H9 (cell line): Measurements from ENCODE around the gene CCL27. TPM values are rescaled to one million over a fixed set of nuclear protein-coding genes. Genes with fewer than 3 reads are reported as not detected.

Experiments used
- DNase-seq: peaks from one replicate; pipeline ENCODE4 v3.0.0-alpha.2; 2017
- H2AFZ ChIP-seq: one replicate; pipeline ENCODE4 v1.6.1; 2013; ENCODE audit warnings: mild to moderate bottlenecking, low read length, control low read depth, moderate library complexity
- H2AK5ac ChIP-seq: 2 replicates; pipeline ENCODE4 v1.6.1; 2013; ENCODE audit warnings: low read length, control low read depth, mixed read lengths; ENCODE audit not compliant: insufficient read length
- H2BK120ac ChIP-seq: one replicate; pipeline ENCODE4 v1.6.1; 2013; ENCODE audit warnings: low read depth, mild to moderate bottlenecking, low read length, control low read depth, inconsistent platforms; ENCODE audit not compliant: poor library complexity, severe bottlenecking
- H2BK12ac ChIP-seq: 2 replicates; pipeline ENCODE4 v1.6.1; 2013; ENCODE audit warnings: low read length, control low read depth, mixed read lengths, low read depth; ENCODE audit not compliant: insufficient read length
- H2BK15ac ChIP-seq: 2 replicates; pipeline ENCODE4 v1.6.1; 2013; ENCODE audit warnings: low read depth, low read length, control low read depth
- H2BK20ac ChIP-seq: one replicate; pipeline ENCODE4 v1.6.1; 2013; ENCODE audit warnings: low read depth, mild to moderate bottlenecking, low read length, control low read depth, inconsistent platforms; ENCODE audit not compliant: poor library complexity, severe bottlenecking
- H2BK5ac ChIP-seq: 2 replicates; pipeline ENCODE4 v1.6.1; 2013; ENCODE audit warnings: low read length, control low read depth, mixed read lengths; ENCODE audit not compliant: insufficient read length
- H3K14ac ChIP-seq: 2 replicates; pipeline ENCODE4 v1.6.1; 2013; ENCODE audit warnings: low read length, control low read depth; ENCODE audit not compliant: insufficient read depth
- H3K18ac ChIP-seq: 2 replicates; pipeline ENCODE4 v1.6.1; 2013; ENCODE audit warnings: low read depth, mild to moderate bottlenecking, mixed read lengths, low read length, control low read depth; ENCODE audit not compliant: insufficient read length
- H3K23ac ChIP-seq: 2 replicates; pipeline ENCODE4 v1.6.1; 2013; ENCODE audit warnings: low read length, control low read depth, mixed read lengths, low read depth; ENCODE audit not compliant: insufficient read length
- H3K23me2 ChIP-seq: 2 replicates; pipeline ENCODE4 v1.6.1; 2013; ENCODE audit warnings: low read depth, mild to moderate bottlenecking, mixed read lengths, low read length, control low read depth; ENCODE audit not compliant: insufficient read length, poor library complexity, severe bottlenecking
- H3K27ac ChIP-seq: 2 replicates; pipeline ENCODE4 v1.5.1; 2013; ENCODE audit warnings: low read length, control low read depth, mixed read lengths, low read depth; ENCODE audit not compliant: insufficient read length
- H3K27me3 ChIP-seq: 2 replicates; pipeline ENCODE4 v1.6.1; 2013; ENCODE audit warnings: low read length, control low read depth, inconsistent platforms; ENCODE audit not compliant: insufficient read depth
- H3K4ac ChIP-seq: 2 replicates; pipeline ENCODE4 v1.6.1; 2013; ENCODE audit warnings: low read depth, mild to moderate bottlenecking, control low read depth, inconsistent platforms, low read length, moderate library complexity
- H3K4me1 ChIP-seq: 2 replicates; pipeline ENCODE4 v1.6.1; 2013; ENCODE audit warnings: low read length, control low read depth, inconsistent platforms; ENCODE audit not compliant: insufficient read depth
- H3K4me2 ChIP-seq: 2 replicates; pipeline ENCODE4 v1.6.1; 2013; ENCODE audit warnings: low read length, control low read depth, mixed read lengths; ENCODE audit not compliant: insufficient read length, insufficient read depth
- H3K56ac ChIP-seq: 2 replicates; pipeline ENCODE4 v1.6.1; 2013; ENCODE audit warnings: low read depth, mild to moderate bottlenecking, mixed read lengths, low read length, control low read depth; ENCODE audit not compliant: insufficient read length
- H3K79me1 ChIP-seq: 2 replicates; pipeline ENCODE4 v1.6.1; 2013; ENCODE audit warnings: low read depth, mild to moderate bottlenecking, moderate library complexity, low read length, control low read depth, inconsistent platforms; ENCODE audit not compliant: insufficient read depth, poor library complexity, severe bottlenecking
- H3K79me2 ChIP-seq: 2 replicates; pipeline ENCODE4 v1.6.1; 2013; ENCODE audit warnings: low read length, control low read depth, inconsistent platforms; ENCODE audit not compliant: insufficient read depth
- H3K9ac ChIP-seq: 2 replicates; pipeline ENCODE4 v1.6.1; 2013; ENCODE audit warnings: low read length, control low read depth, mixed read lengths; ENCODE audit not compliant: insufficient read length; ENCODE audit errors: extremely low read depth
- H3K9me3 ChIP-seq: one replicate; pipeline ENCODE4 v1.6.1; 2013; ENCODE audit warnings: low read depth, low read length, inconsistent platforms; ENCODE audit not compliant: control insufficient read depth
- H3T11ph ChIP-seq: one replicate; pipeline ENCODE4 v1.6.1; 2013; ENCODE audit warnings: mild to moderate bottlenecking, low read length, control low read depth, inconsistent platforms
- H4K20me1 ChIP-seq: one replicate; pipeline ENCODE4 v1.6.1; 2013; ENCODE audit not compliant: control insufficient read depth, insufficient read length, insufficient read depth
- H4K5ac ChIP-seq: 2 replicates; pipeline ENCODE4 v1.6.1; 2013; ENCODE audit warnings: low read depth, mild to moderate bottlenecking, mixed read lengths, low read length, control low read depth; ENCODE audit not compliant: insufficient read length
- H4K8ac ChIP-seq: replicated peaks from 2 replicates; pipeline ENCODE4 v1.6.1; 2013; ENCODE audit warnings: low read length, control low read depth, mixed read lengths, low read depth; ENCODE audit not compliant: insufficient read length
- H4K91ac ChIP-seq: 2 replicates; pipeline ENCODE4 v1.6.1; 2013; ENCODE audit warnings: low read depth, mild to moderate bottlenecking, moderate library complexity, mixed read lengths, low read length, control low read depth; ENCODE audit not compliant: insufficient read length
- H3K27ac Mint-ChIP-seq, 3 experiments: 2 replicates in 2 of 3; 3 replicates in 1 of 3; pipeline ENCODE4 v1.8.0; 2020 to 2021; ENCODE audit warnings: mixed read lengths in 3 of 3, mild to moderate bottlenecking in 1 of 3, moderate library complexity in 1 of 3
- H3K27me3 Mint-ChIP-seq: 2 replicates; pipeline ENCODE4 v1.8.0; 2021; ENCODE audit warnings: low read depth, mild to moderate bottlenecking, moderate library complexity, mixed read lengths
- H3K36me3 Mint-ChIP-seq, 3 experiments: 2 replicates in 2 of 3; 3 replicates in 1 of 3; pipeline ENCODE4 v1.8.0; 2020 to 2021; ENCODE audit warnings: low read depth in 3 of 3, mixed read lengths in 3 of 3; ENCODE audit not compliant: insufficient read depth in 1 of 3
- H3K4me1 Mint-ChIP-seq, 2 experiments: 2 replicates each; pipeline ENCODE4 v1.8.0; 2020; ENCODE audit warnings: mixed read lengths in 2 of 2
- H3K4me3 Mint-ChIP-seq, 2 experiments: 2 replicates in 1 of 2; 3 replicates in 1 of 2; pipeline ENCODE4 v1.8.0; 2020 to 2021; ENCODE audit warnings: mild to moderate bottlenecking in 2 of 2, mixed read lengths in 2 of 2, moderate library complexity in 1 of 2
- H3K9me3 Mint-ChIP-seq, 2 experiments: 2 replicates in 1 of 2; 3 replicates in 1 of 2; pipeline ENCODE4 v1.8.0; 2020; ENCODE audit warnings: mild to moderate bottlenecking in 2 of 2, mixed read lengths in 2 of 2, moderate library complexity in 1 of 2
- CTCF ChIP-seq: fragments of 200-600 bp; sonication (generic); conservative IDR thresholded peaks from 3 replicates; pipeline ENCODE4 v1.8.0; 2021; ENCODE audit warnings: antibody characterized with exemption, mild to moderate bottlenecking
- WGBS: extraction: QIAGEN DNeasy Blood & Tissue Kit; methylation state at CpG from one replicate; pipeline ENCODE4 v1.1.7; 2013; ENCODE audit warnings: missing lambda C conversion rate, low lambda C conversion rate, mixed read lengths; ENCODE audit not compliant: insufficient read length; ENCODE audit errors: extremely low coverage; 5-methylcytosine and 5-hydroxymethylcytosine counted together
- total RNA-seq: library from RNA; stranded (reverse); gene quantifications from 2 replicates; pipeline ENCODE4 v1.2.1, GENCODE V29; 2021

Gene CCL27
- total RNA-seq, 1 experiment from 2014 or later = 0.28 TPM

DNA sequence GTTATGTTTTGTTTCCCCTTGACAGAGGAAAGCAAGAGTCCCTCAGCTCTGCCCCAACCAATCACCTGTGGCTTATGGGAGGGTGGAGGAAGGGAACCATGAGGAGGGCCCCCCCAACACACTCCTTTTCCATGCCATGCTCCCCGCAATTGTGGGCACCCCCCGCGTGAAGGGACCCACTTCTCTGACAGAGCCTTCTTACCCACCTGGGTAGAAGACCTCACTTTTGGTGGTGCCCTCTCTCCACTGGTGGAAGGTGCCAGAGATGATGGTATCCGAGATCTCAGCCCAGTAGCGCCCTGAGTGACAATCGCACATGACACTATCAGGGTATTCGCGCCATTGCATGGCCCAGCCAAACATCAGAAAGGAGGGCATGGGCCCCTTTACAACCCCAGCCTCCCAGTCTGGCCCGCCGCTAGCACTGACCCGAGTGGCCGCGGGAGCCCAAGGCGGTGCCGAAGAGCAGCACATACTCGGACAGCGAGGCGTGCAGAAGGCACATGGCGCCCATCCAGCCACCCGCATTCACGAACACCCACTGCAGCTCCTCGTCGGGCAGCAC lies 25.6 kb downstream of the CCL27 start:
- H3K4ac ChIP-seq = no peak overlapping the region
- H3K4me1 ChIP-seq = peaks cover 4% of the 10 kb centered on the region; the same call in 1 of the 2 replicates
- H3K9ac ChIP-seq = peak overlapping the region; percentile 54
- TF ChIP-seq CTCF = no peak
- Mint-ChIP-seq H3K27me3 (peaks cover 21% of the 10 kb centered on the region), H3K27ac (peak overlapping the region in 1 of 3 experiments; percentile 44; a peak in 1 of 7 replicates), H3K36me3 (peaks cover 2 to 15% (median 10%) of the 10 kb centered on the region in 3 experiments; a peak in 6 of 7 replicates), H3K9me3 (no peaks in the 10 kb centered on the region), H3K4me1 (peaks cover 17 to 27% of the 10 kb centered on the region in 2 experiments), H3K4me3 (peak overlapping the region; percentile 87 to 89)
- H3K79me1 ChIP-seq = no peaks in the 10 kb centered on the region
- peak overlapping the region; percentile 36 for H3K18ac ChIP-seq
- H2BK120ac ChIP-seq = no peak overlapping the region
- WGBS = no CpG with 5 or more reads among the region's 23 CpGs
- H3K23ac ChIP-seq = no peak overlapping the region
- no peak overlapping the region for H3K27ac ChIP-seq
- H2BK12ac ChIP-seq = no peak overlapping the region
- H2BK15ac ChIP-seq = no peak overlapping the region
- peaks cover 11% of the 10 kb centered on the region for H3K23me2 ChIP-seq
- H3K56ac ChIP-seq = no peak overlapping the region
- peak overlapping the region; percentile 85 for H3K14ac ChIP-seq
- H2BK20ac ChIP-seq = no peak overlapping the region
- H4K8ac ChIP-seq = no peak overlapping the region
- no peaks in the 10 kb centered on the region; the same call in 1 of the 2 replicates for H3K79me2 ChIP-seq
- no peak overlapping the region for H4K91ac ChIP-seq
- H2AFZ ChIP-seq = no peak overlapping the region
- H3K4me2 ChIP-seq = peak overlapping the region; percentile 75
- H4K5ac ChIP-seq = no peak overlapping the region
- no peaks in the 10 kb centered on the region for H3K27me3 ChIP-seq
- no peaks in the 10 kb centered on the region for H4K20me1 ChIP-seq
- no peak overlapping the region for H2BK5ac ChIP-seq
- DNase-seq = no peak
- H2AK5ac ChIP-seq = no peak overlapping the region
- H3K9me3 ChIP-seq = no peaks in the 10 kb centered on the region
- H3T11ph ChIP-seq = no peak overlapping the region
